Caco-2 (cell line): ENCODE data around the gene SERGEF. TPM values are rescaled to one million over a fixed set of nuclear protein-coding genes. Genes with fewer than 3 reads are reported as not detected.
A peak's percentile ranks its signal among the peaks of the same experiment; 100 is the strongest.

Experiments
- Bru-seq: library from RNA; stranded (reverse); fragments of 400-500 nt; gene quantifications from one replicate; lab custom pipeline; 2021; lab: Mats Ljungman, UMichigan
- BruChase-seq, 2 experiments: library from RNA; stranded (reverse); fragments of 400-500 nt; gene quantifications; one replicate each; lab custom pipeline; 2021; lab: Mats Ljungman, UMichigan
- BruUV-seq: library from RNA; stranded (reverse); fragments of 400-500 nt; replicated peaks from 2 replicates; lab custom pipeline; 2021; lab: Mats Ljungman, UMichigan
- CTCF ChIA-PET: fragments of 300-600 bp; sonication (Branson Sonifier 250); formaldehyde crosslinking; loops from one replicate; lab custom pipeline; 2022; ENCODE audit warnings: antibody characterized with exemption; lab: Charles Lee
- POLR2A ChIA-PET: fragments of 300-600 bp; sonication (Branson Sonifier 250); formaldehyde crosslinking; loops from one replicate; lab custom pipeline; 2022; ENCODE audit warnings: antibody characterized with exemption; lab: Charles Lee
- DNase-seq, 2 experiments: peaks; one replicate each; pipeline versions ENCODE4 v3.0.0 to v3.0.0-alpha.2; 2020 to 2022
- H3K27me3 ChIP-seq: replicated peaks from 2 replicates; pipeline ENCODE4 v1.6.0; 2011; ENCODE audit warnings: low read length; ENCODE audit not compliant: control insufficient read depth, insufficient read depth
- H3K36me3 ChIP-seq: 2 replicates; pipeline ENCODE4 v1.5.1; 2011; ENCODE audit warnings: low read length; ENCODE audit not compliant: control insufficient read depth, insufficient read depth
- H3K4me1 ChIP-seq: fragments of 250-450 bp; sonication (Bioruptor Pico); 2 replicates; pipeline ENCODE4 v1.5.1; 2020; ENCODE audit warnings: mild to moderate bottlenecking
- H3K4me3 ChIP-seq: 2 replicates; pipeline ENCODE4 v1.5.1; 2011; ENCODE audit warnings: low read depth, mild to moderate bottlenecking, control low read depth, low read length
- H3K9me3 ChIP-seq: fragments of 250-450 bp; sonication (Bioruptor Pico); 2 replicates; pipeline ENCODE4 v1.5.1; 2020; ENCODE audit warnings: mild to moderate bottlenecking, moderate library complexity
- H3K27ac Mint-ChIP-seq: one replicate; pipeline ENCODE4 v1.8.0; 2022; ENCODE audit warnings: mixed read lengths; ENCODE audit not compliant: unreplicated experiment
- H3K27me3 Mint-ChIP-seq: one replicate; pipeline ENCODE4 v1.8.0; 2022; ENCODE audit warnings: mixed read lengths; ENCODE audit not compliant: insufficient read depth, unreplicated experiment
- H3K36me3 Mint-ChIP-seq: one replicate; pipeline ENCODE4 v1.8.0; 2022; ENCODE audit warnings: mild to moderate bottlenecking, mixed read lengths; ENCODE audit not compliant: insufficient read depth, unreplicated experiment
- H3K4me1 Mint-ChIP-seq: one replicate; pipeline ENCODE4 v1.8.0; 2022; ENCODE audit warnings: low read depth, mixed read lengths; ENCODE audit not compliant: unreplicated experiment
- H3K4me3 Mint-ChIP-seq: one replicate; pipeline ENCODE4 v1.8.0; 2022; ENCODE audit warnings: mild to moderate bottlenecking, moderate library complexity, mixed read lengths; ENCODE audit not compliant: unreplicated experiment
- H3K9me3 Mint-ChIP-seq: one replicate; pipeline ENCODE4 v1.8.0; 2022; ENCODE audit warnings: mixed read lengths; ENCODE audit not compliant: unreplicated experiment
- intact Hi-C: fragments of 100-400 bp; cut with micrococcal nuclease; formaldehyde crosslinking; loops from one replicate; pipeline ENCODE4 v1.10.0; 2022; ENCODE audit not compliant: unreplicated experiment
- long read RNA-seq: library from polyadenylated mRNA; stranded (forward); transcript quantifications from one replicate; pipeline ENCODE4 v2.0.0, GENCODE V29; 2022
- total RNA-seq: library from RNA; stranded (reverse); gene quantifications from 2 replicates; pipeline ENCODE4 v1.2.3, GENCODE V29; 2022
- TF ChIP-seq, protein P1 (sequence below), 2 experiments: fragments of 200-600 bp in 1 of 2; IDR thresholded peaks; 1 replicate in 1 of 2; 2 replicates in 1 of 2; pipeline versions ENCODE4 v1.5.1 to v1.8.0; 2011 to 2022; ENCODE audit warnings: antibody characterized with exemption in 1 of 2, control low read depth in 1 of 2, inconsistent platforms in 1 of 2, low read depth in 1 of 2, low read length in 1 of 2, mild to moderate bottlenecking in 1 of 2, moderate library complexity in 1 of 2; ENCODE audit not compliant: insufficient read depth in 1 of 2, severe bottlenecking in 1 of 2, unreplicated experiment in 1 of 2

The SERGEF gene
- total RNA-seq: 17.5 and 17.8 TPM in 2 replicates
- percentile 59 among the genes with signal in this experiment for Bru-seq, nascent RNA
- BruChase-seq, experiment 1, labeled RNA remaining after a 2-hour chase: percentile 60 among the genes with signal in this experiment
- BruChase-seq, experiment 2, labeled RNA remaining after a 6-hour chase: percentile 54 among the genes with signal in this experiment
- long read RNA-seq, transcript SERGEF-201 (11 exons, 1,566 nt): major isoform, 6 of 15 reads
- long read RNA-seq, partial matches to known transcripts: 1 of 15 reads
- long read RNA-seq, other reads (novel, unspliced or antisense): 4 of 15 reads

DNA sequence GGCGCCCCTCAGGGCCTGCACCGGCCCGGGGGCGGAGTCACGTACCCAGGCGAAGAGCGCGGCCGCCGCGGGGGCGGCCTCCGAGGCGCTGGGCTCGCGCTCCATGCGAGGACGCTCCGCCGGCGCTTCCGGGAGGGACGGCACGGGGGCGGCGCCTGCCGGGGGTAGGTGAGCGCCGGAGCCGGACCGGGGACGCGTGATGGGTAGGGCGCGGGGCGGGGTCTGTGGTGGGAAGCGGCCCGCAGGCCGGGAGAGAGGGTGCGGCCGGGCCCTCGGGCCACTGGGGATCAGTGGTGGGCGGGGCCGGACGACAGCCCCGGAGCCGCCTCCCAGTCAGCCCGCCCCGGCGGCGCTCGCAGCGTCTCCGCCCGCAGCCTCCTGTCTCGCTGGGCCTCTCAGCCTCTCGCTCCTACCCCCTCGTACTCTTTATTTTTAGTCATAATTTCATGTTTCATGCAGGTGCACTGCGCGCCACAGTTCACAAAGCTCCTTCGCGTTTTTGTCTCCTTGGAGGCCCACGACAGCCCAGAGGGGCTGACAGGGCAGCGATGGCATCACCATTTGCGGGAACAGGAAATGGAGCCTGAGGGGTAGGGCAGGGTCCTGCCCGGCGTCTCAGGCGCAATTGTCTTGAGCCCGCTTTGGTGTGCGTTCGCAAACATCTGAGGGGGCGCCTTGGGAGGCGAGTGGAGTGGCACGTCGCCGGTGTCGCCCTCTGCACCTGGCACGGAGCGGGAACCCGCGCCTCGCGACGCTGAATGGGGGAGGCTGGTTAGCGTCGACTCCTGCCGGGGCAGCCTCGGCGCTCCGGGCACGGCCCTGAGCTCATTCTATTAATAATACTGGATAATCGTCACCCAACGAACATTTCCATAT lies at the start of gene SERGEF:
SERGEF (minus strand) TSS at position 142 of the 876 bp plus-strand sequence; CDS start at position 105, 37 bp downstream.
- CTCF ChIA-PET: interaction anchor here (1.0 to 1.4 kb wide), 4 partner anchors 10 to 93 kb away, joined by 3 to 6 read pairs (median 4); partner anchors contain the start of gene SAAL1
- Mint-ChIP-seq H3K27ac (peak within 1 kb of the TSS; percentile 14), H3K4me3 (peak within 1 kb of the TSS; percentile 80), H3K36me3 (peaks cover 5% of the 10 kb centered on the region), H3K9me3 (no peaks in the 10 kb centered on the region), H3K27me3 (peaks cover 8% of the 10 kb centered on the region), H3K4me1 (peaks cover 18% of the 10 kb centered on the region)
- Histone ChIP-seq H3K36me3 (no peaks in the 10 kb centered on the region), H3K4me1 (0 out of 2 replicates have a peak, but pooled peaks cover 9% of the 10 kb centered on the region), H3K4me3 (peak within 1 kb of the TSS; percentile 54), H3K27me3 (no peaks in the 10 kb centered on the region), H3K9me3 (no peaks in the 10 kb centered on the region)
- TF ChIP-seq, protein P1, sequence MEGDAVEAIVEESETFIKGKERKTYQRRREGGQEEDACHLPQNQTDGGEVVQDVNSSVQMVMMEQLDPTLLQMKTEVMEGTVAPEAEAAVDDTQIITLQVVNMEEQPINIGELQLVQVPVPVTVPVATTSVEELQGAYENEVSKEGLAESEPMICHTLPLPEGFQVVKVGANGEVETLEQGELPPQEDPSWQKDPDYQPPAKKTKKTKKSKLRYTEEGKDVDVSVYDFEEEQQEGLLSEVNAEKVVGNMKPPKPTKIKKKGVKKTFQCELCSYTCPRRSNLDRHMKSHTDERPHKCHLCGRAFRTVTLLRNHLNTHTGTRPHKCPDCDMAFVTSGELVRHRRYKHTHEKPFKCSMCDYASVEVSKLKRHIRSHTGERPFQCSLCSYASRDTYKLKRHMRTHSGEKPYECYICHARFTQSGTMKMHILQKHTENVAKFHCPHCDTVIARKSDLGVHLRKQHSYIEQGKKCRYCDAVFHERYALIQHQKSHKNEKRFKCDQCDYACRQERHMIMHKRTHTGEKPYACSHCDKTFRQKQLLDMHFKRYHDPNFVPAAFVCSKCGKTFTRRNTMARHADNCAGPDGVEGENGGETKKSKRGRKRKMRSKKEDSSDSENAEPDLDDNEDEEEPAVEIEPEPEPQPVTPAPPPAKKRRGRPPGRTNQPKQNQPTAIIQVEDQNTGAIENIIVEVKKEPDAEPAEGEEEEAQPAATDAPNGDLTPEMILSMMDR (IDR thresholded peaks at IDR 0.05; ENCODE audit: insufficient read depth in 1 of 2, low read depth in 1 of 2, low read length in 1 of 2, severe bottlenecking in 1 of 2, unreplicated experiment in 1 of 2): peak in 1 of 2 experiments; percentile 12
- intact Hi-C loops: loop anchor here (1.0 kb wide), 2 partner anchors 21 to 93 kb away; partner anchors contain the start of gene SAAL1
- peak; percentile 95 to 98 for DNase-seq
- POLR2A ChIA-PET: no interaction called here
- no TSS peak for BruUV-seq

DNA sequence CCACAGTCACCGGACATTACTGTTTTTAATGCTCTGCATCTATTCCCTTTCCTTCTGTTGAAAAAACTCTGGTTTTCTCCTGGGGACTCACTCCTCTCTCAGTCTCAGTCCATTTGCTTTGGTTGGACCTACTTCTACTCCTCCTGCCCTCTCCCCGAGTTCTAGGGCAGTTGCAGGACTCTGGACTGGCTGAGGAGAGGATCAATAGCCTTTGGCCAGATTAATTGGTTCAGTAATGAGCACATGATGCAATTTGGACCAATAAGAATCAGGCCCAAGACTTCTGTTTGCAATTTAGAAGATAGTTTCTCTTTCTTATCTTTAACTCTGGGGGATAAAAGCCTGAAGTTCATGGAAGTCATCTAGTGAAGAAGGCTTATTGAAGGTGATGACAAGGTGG lies 48.5 kb upstream of the SERGEF start:
- BruUV-seq: no TSS peak
- H3K4me3 Mint-ChIP-seq: no peak overlapping the region
- H3K27me3 ChIP-seq: no peaks in the 10 kb centered on the region

More for the DNA sequence above, 48.5 kb upstream of the SERGEF start:
- intact Hi-C loops: no loop called here
- Mint-ChIP-seq H3K27me3 (no peaks in the 10 kb centered on the region), H3K36me3 (no peaks in the 10 kb centered on the region), H3K4me1 (no peaks in the 10 kb centered on the region), H3K27ac (no peak overlapping the region), H3K9me3 (no peaks in the 10 kb centered on the region)
- H3K4me3 ChIP-seq: no peak overlapping the region
- H3K36me3 ChIP-seq: no peaks in the 10 kb centered on the region
- H3K4me1 ChIP-seq: peaks cover 6% of the 10 kb centered on the region; the same call in 1 of the 2 replicates
- ChIA-PET CTCF (no interaction called here), POLR2A (no interaction called here)
- TF ChIP-seq, protein P1 (IDR thresholded peaks at IDR 0.05; ENCODE audit: insufficient read depth in 1 of 2, low read depth in 1 of 2, low read length in 1 of 2, severe bottlenecking in 1 of 2, unreplicated experiment in 1 of 2): no peak
- no peak for DNase-seq
- H3K9me3 ChIP-seq: no peaks in the 10 kb centered on the region
